AG04449 (cell line): Measurements from ENCODE around the gene RPL36A.

ENCODE experiments used
- CTCF ChIA-PET: fragments of 350-600 bp; formaldehyde crosslinking; extraction: SDS; loops from one replicate; lab custom pipeline; 2021; ENCODE audit warnings: antibody characterized with exemption; lab: Yijun Ruan, JAX
- POLR2A ChIA-PET: fragments of 400-600, 350-600 bp; formaldehyde crosslinking; extraction: SDS; loops from one replicate; lab custom pipeline; 2020; ENCODE audit warnings: antibody characterized with exemption, inconsistent platforms; lab: Yijun Ruan, JAX
- DNase-seq: peaks from one replicate; pipeline ENCODE4 v3.0.0-alpha.2; 2010; ENCODE audit warnings: low read depth, low spot score
- H3K4me3 ChIP-seq: 2 replicates; pipeline ENCODE4 v1.5.1; 2011; ENCODE audit warnings: low read depth, mild to moderate bottlenecking, control low read depth, low read length
- TF ChIP-seq, protein P1 (sequence below): IDR thresholded peaks from one replicate; pipeline ENCODE4 v1.5.1; 2011; ENCODE audit warnings: mild to moderate bottlenecking, moderate library complexity, low read length, control low read depth, inconsistent platforms; ENCODE audit not compliant: insufficient read depth; ENCODE audit errors: missing control alignments

RPL36A gene

GRCh38 chrX:101359966-101360365 is 30.8 kb upstream of the RPL36A start:
- POLR2A ChIA-PET: no interaction called here
- CTCF ChIA-PET: interaction anchor here (1.6 kb wide), 1 partner anchor 30 kb away, joined by 4 read pairs; no protein-coding TSS in a partner anchor
- TF ChIP-seq, protein P1, sequence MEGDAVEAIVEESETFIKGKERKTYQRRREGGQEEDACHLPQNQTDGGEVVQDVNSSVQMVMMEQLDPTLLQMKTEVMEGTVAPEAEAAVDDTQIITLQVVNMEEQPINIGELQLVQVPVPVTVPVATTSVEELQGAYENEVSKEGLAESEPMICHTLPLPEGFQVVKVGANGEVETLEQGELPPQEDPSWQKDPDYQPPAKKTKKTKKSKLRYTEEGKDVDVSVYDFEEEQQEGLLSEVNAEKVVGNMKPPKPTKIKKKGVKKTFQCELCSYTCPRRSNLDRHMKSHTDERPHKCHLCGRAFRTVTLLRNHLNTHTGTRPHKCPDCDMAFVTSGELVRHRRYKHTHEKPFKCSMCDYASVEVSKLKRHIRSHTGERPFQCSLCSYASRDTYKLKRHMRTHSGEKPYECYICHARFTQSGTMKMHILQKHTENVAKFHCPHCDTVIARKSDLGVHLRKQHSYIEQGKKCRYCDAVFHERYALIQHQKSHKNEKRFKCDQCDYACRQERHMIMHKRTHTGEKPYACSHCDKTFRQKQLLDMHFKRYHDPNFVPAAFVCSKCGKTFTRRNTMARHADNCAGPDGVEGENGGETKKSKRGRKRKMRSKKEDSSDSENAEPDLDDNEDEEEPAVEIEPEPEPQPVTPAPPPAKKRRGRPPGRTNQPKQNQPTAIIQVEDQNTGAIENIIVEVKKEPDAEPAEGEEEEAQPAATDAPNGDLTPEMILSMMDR: no peak
- H3K4me3 ChIP-seq: no peak overlapping the region
- no peak for DNase-seq

DNA sequence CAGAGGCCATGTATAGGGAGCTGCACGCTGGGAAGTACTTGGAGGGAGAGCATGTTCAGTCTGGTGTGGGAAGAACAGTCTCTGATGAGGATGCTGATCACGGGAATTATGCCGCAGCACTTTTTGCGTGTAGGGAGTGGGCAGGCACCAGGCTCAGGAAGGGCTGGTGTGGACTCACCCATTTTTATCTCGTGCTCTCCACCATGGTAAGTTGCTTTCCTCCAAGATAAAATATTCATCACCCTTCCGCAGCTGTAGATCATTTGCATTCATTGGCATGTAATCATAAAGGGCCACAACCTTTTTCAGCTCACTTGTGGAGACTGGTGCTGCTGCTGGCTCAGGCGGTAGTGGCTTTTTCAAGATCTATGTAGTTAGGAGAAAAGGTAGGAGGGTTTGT is 30.4 kb upstream of the RPL36A start:
- TF ChIP-seq, protein P1: no peak
- no peak overlapping the region for H3K4me3 ChIP-seq
- ChIA-PET CTCF (interaction anchor here (1.6 kb wide), 1 partner anchor 30 kb away, joined by 4 read pairs; no protein-coding TSS in a partner anchor), POLR2A (no interaction called here)
- DNase-seq: no peak

DNA sequence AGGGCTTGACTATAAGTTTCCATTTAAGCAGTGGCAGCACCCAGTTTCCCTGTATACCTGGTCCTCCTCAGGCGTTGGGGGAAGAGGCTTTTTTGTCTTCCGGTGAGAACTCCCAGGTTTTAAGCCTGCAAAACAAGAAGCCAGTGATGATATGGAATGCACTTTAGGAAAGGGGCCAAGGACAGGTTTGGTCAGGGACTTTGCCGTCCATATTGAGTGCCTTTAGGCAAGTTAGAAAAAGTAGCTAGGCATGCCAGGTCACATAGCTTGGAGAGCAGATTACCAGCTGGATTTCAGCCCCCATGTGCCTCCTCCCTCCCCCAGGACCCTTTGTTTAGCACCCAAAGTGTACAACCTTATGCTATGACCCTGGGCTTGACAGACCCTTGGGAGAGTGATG is 28.7 kb upstream of the RPL36A start:
- TF ChIP-seq, protein P1: no peak
- CTCF ChIA-PET: no interaction called here
- POLR2A ChIA-PET: no interaction called here
- no peak for DNase-seq
- no peak overlapping the region for H3K4me3 ChIP-seq

- no peak for DNase-seq
- ChIA-PET POLR2A (no interaction called here), CTCF (no interaction called here)
- H3K4me3 ChIP-seq: no peak overlapping the region
- TF ChIP-seq, protein P1: no peak
Observed at GRCh38 chrX:101362757-101363156, 28.1 kb upstream of the RPL36A start.

DNA sequence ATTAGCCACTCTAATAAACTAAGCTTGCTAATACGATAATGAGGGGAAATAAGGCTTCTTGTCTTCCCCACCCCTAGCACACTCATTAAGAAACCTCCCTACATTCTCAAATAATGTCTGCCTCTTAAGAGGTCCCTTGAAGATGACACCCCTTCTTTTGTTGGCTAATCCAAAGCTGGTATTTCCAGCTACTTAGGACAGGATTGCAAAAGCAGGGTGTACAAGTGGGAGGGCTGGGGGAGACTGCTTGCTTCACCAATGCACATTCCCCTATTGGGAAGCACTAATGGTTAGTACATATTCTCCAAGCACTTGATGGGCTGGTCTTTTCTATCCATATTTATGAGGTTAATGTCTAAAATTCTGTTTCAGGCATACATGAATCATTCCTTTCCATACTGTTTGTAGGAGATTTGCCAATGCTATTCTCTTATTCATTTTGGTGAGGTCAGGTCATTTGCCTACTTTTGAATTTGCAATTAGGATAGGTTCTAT is 25.5 kb upstream of the RPL36A start:
- TF ChIP-seq, protein P1: no peak
- no peak for DNase-seq
- CTCF ChIA-PET: interaction anchor here (0.6 kb wide), 1 partner anchor 723 kb away, joined by 4 read pairs; no protein-coding TSS in a partner anchor
- no peak overlapping the region for H3K4me3 ChIP-seq
- POLR2A ChIA-PET: interaction anchor here (0.9 kb wide), 1 partner anchor 25 kb away, joined by 4 read pairs; the partner anchor contains the start of gene RPL36A

- no peak for DNase-seq
- ChIA-PET CTCF (interaction anchor here (1.0 kb wide), 1 partner anchor 21 kb away, joined by 3 read pairs; no protein-coding TSS in a partner anchor), POLR2A (interaction anchor here (1.2 kb wide), 1 partner anchor 22 kb away, joined by 3 read pairs; the partner anchor contains the start of gene RPL36A)
- TF ChIP-seq, protein P1: no peak
- H3K4me3 ChIP-seq: no peak overlapping the region
Observed at GRCh38 chrX:101368800-101369199, 22.0 kb upstream of the RPL36A start.
